GM18505 (cell line): Measurements from ENCODE around the gene RGS10.

ENCODE experiments used
- ATAC-seq: cut with Tn5 transposase; IDR thresholded peaks from one replicate; pipeline ENCODE4 v1.9.1; 2021; ENCODE audit not compliant: unreplicated experiment
- POLR2A ChIP-seq: IDR thresholded peaks from 4 replicates; pipeline ENCODE4 v1.6.1; 2011; ENCODE audit warnings: borderline replicate concordance; ENCODE audit not compliant: insufficient read depth, insufficient read length; ENCODE audit errors: extremely low read depth

RGS10 gene

GRCh38 chr10:119518936-119519335, 23.6 kb downstream of the RGS10 start:
- no peak for TF ChIP-seq POLR2A
- no peak for ATAC-seq

GRCh38 chr10:119518176-119518575, 24.3 kb downstream of the RGS10 start:
- peak; percentile 6 for ATAC-seq
- TF ChIP-seq POLR2A, result no peak

GRCh38 chr10:119517235-119518141, 25.0 kb downstream of the RGS10 start:
- peak; percentile 44 for ATAC-seq
- peak; percentile 50 for TF ChIP-seq POLR2A

- TF ChIP-seq POLR2A, result peak; percentile 42
- ATAC-seq, result peak; percentile 71
Measured at GRCh38 chr10:119516381-119517234, 25.9 kb downstream of the RGS10 start.

- no peak for ATAC-seq
Measured at GRCh38 chr10:119515511-119516045, 26.9 kb downstream of the RGS10 start.

GRCh38 chr10:119514819-119515218, 27.7 kb downstream of the RGS10 start:
- TF ChIP-seq POLR2A, result no peak
- no peak for ATAC-seq

More at GRCh38 chr10:119515511-119516045, 26.9 kb downstream of the RGS10 start:
- TF ChIP-seq POLR2A, result no peak

- TF ChIP-seq POLR2A, result no peak
- ATAC-seq, result no peak
Measured at GRCh38 chr10:119511828-119512515, 30.5 kb downstream of the RGS10 start.

- ATAC-seq, result no peak
- no peak for TF ChIP-seq POLR2A
Measured at GRCh38 chr10:119509909-119510451, 32.5 kb downstream of the RGS10 start.

- TF ChIP-seq POLR2A, result no peak
- ATAC-seq, result no peak
Measured at GRCh38 chr10:119507115-119507514, 35.4 kb downstream of the RGS10 start.

- TF ChIP-seq POLR2A, result no peak
- ATAC-seq, result no peak
Measured at GRCh38 chr10:119505588-119506315, 36.8 kb downstream of the RGS10 start.

GRCh38 chr10:119505131-119505551, 37.4 kb downstream of the RGS10 start:
- ATAC-seq, result no peak
- no peak for TF ChIP-seq POLR2A

- TF ChIP-seq POLR2A, result no peak
- no peak for ATAC-seq
Measured at GRCh38 chr10:119504651-119505050, 37.9 kb downstream of the RGS10 start.
